ENCODE results near the gene KIF16B. TPM values are rescaled to one million over a fixed set of nuclear protein-coding genes. Genes with fewer than 3 reads are reported as not detected.

Gene KIF16B
- total and polyA plus RNA-seq, 9 of the 15 experiments (the other 6 are each of a cell fraction or from before 2014, with no cell fraction given), result 1.00 to 10.6 (median 8.5) TPM

GRCh38 chr20:16620961-16621360, 47.7 kb upstream of the KIF16B start:
- ATAC-seq, result no peak
- Histone ChIP-seq H3K4me3 (no peak overlapping the region), H3K9ac (ENCODE audit: insufficient read depth in 1 of 2, low read depth in 2 of 2, low read length in 2 of 2) (no peak overlapping the region), H3K4me1 (replicated peaks in 1 of 2; ENCODE audit: control insufficient read depth in 2 of 2, insufficient read depth in 2 of 2, low read length in 2 of 2) (no peaks in the 10 kb centered on the region; a peak in 2 of 5 replicates), H3K27me3 (ENCODE audit: control insufficient read depth in 2 of 2, insufficient read depth in 2 of 2, low read length in 2 of 2) (no peaks in the 10 kb centered on the region), H3K79me2 (ENCODE audit: control insufficient read depth, insufficient read depth, low read length) (no peaks in the 10 kb centered on the region), H3K9me1 (ENCODE audit: control insufficient read depth, insufficient read depth, low read length) (no peaks in the 10 kb centered on the region), H3K27ac (ENCODE audit: extremely low read depth, low read depth, low read length) (no peak overlapping the region), H3K9me3 (replicated peaks; ENCODE audit: control insufficient read depth, insufficient read depth, low read depth, low read length) (no peaks in the 10 kb centered on the region), H3K4me2 (ENCODE audit: insufficient read depth, low read length) (no peak overlapping the region), H3K36me3 (ENCODE audit: control insufficient read depth, insufficient read depth, low read length) (no peaks in the 10 kb centered on the region), H2AFZ (ENCODE audit: low read depth, low read length) (no peak overlapping the region), H4K20me1 (replicated peaks; ENCODE audit: control insufficient read depth, insufficient read depth, low read length) (no peaks in the 10 kb centered on the region)
- ChIA-PET POLR2A (interaction anchor here (1.1 kb wide), 1 partner anchor 11 kb away, joined by 3 read pairs; no protein-coding TSS in a partner anchor), CTCF (ENCODE audit: low intra/inter-chr PET ratio) (no interaction called here)
- WGBS (ENCODE audit: insufficient coverage, low coverage, missing lambda C conversion rate), result 6% methylated on average over 5 of the region's 5 CpGs
- no peak for FAIRE-seq
- TF ChIP-seq HINFP (tag; conservative IDR thresholded peaks at IDR 0.05; ENCODE audit: low read depth), result no peak
- no peak for TF ChIP-seq ZNF212 (CRISPR knock-in tag; IDR thresholded peaks at IDR 0.05)
- no peak for TF ChIP-seq HDAC3 (IDR thresholded peaks at IDR 0.05; ENCODE audit: borderline replicate concordance, partially characterized antibody)
- no peak for TF ChIP-seq E2F3 (CRISPR knock-in tag; IDR thresholded peaks at IDR 0.05)
- intact Hi-C loops (cut with micrococcal nuclease), result loop anchor here (10.0 kb wide), 1 partner anchor 106 kb away; no protein-coding TSS in a partner anchor
- DNase-seq (ENCODE audit: extremely low read depth in 1 of 4, low spot score in 3 of 4), result no peak
- BruUV-seq (replicated peaks), result no TSS peak
- in situ Hi-C loops (cut with MboI), result no loop called here

DNA sequence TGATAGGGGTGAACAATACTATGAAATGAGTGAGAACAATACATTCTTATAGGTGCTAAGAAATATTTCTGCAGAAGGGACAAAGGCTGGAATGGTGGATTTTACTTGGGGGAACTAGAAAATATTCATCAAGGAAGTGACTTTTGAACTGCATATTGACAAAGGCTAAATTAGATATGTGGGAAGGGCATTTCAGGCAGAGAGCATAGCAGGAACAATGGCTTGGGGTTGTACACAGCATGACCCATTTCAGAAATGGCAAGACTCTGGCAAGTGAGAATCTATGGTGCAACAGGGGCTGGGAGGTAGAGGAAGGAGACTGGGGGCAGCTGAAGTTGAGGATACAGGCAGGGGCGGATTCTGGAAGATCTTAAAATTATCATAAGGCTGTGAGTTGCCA, 46.7 kb upstream of the KIF16B start:
- no peak overlapping the region for H3K4me2 ChIP-seq (ENCODE audit: insufficient read depth, low read length)
- in situ Hi-C loops (cut with MboI), result no loop called here
- POLR2A ChIA-PET, result interaction anchor here (1.1 kb wide), 1 partner anchor 10 kb away, joined by 3 read pairs; no protein-coding TSS in a partner anchor
- H4K20me1 ChIP-seq (replicated peaks; ENCODE audit: control insufficient read depth, insufficient read depth, low read length), result no peaks in the 10 kb centered on the region
- CTCF ChIA-PET (ENCODE audit: low intra/inter-chr PET ratio), result no interaction called here
- H2AFZ ChIP-seq (ENCODE audit: low read depth, low read length), result no peak overlapping the region
- H3K36me3 ChIP-seq (ENCODE audit: control insufficient read depth, insufficient read depth, low read length), result no peaks in the 10 kb centered on the region
- H3K4me1 ChIP-seq (replicated peaks in 1 of 2; ENCODE audit: control insufficient read depth in 2 of 2, insufficient read depth in 2 of 2, low read length in 2 of 2), result no peaks in the 10 kb centered on the region; a peak in 2 of 5 replicates
- no peaks in the 10 kb centered on the region for H3K9me1 ChIP-seq (ENCODE audit: control insufficient read depth, insufficient read depth, low read length)
- ATAC-seq (no peak), DNase-seq (ENCODE audit: extremely low read depth in 1 of 4, low spot score in 3 of 4) (no peak), FAIRE-seq (no peak)
- no TSS peak for BruUV-seq (replicated peaks)
- H3K9ac ChIP-seq (ENCODE audit: insufficient read depth in 1 of 2, low read depth in 2 of 2, low read length in 2 of 2), result no peak overlapping the region
- no peaks in the 10 kb centered on the region for H3K79me2 ChIP-seq (ENCODE audit: control insufficient read depth, insufficient read depth, low read length)
- H3K27me3 ChIP-seq (ENCODE audit: control insufficient read depth in 2 of 2, insufficient read depth in 2 of 2, low read length in 2 of 2), result no peaks in the 10 kb centered on the region
- H3K27ac ChIP-seq (ENCODE audit: extremely low read depth, low read depth, low read length), result no peak overlapping the region
- H3K9me3 ChIP-seq (replicated peaks; ENCODE audit: control insufficient read depth, insufficient read depth, low read depth, low read length), result no peaks in the 10 kb centered on the region
- TF ChIP-seq ZBTB49 (CRISPR knock-in tag; IDR thresholded peaks at IDR 0.05; ENCODE audit: borderline replicate concordance), result no peak
- no peak for TF ChIP-seq ZNF239 (CRISPR knock-in tag; IDR thresholded peaks at IDR 0.05)
- no peak for TF ChIP-seq ZNF668 (CRISPR knock-in tag; IDR thresholded peaks at IDR 0.05)
- no peak for TF ChIP-seq MED1 (CRISPR knock-in tag; IDR thresholded peaks at IDR 0.05; ENCODE audit: borderline replicate concordance)
- TF ChIP-seq ZNF699 (CRISPR knock-in tag; IDR thresholded peaks at IDR 0.05; ENCODE audit: insufficient replicate concordance), result no peak
- TF ChIP-seq NFIX (CRISPR knock-in tag; IDR thresholded peaks at IDR 0.05; ENCODE audit: low read depth), result no peak
- TF ChIP-seq ZNF57 (CRISPR knock-in tag; IDR thresholded peaks at IDR 0.05), result no peak
- TF ChIP-seq SNIP1 (IDR thresholded peaks at IDR 0.05; ENCODE audit: low read depth), result no peak
- 0% methylated on average over 1 of the region's 1 CpG for whole genome bisulfite sequencing (ENCODE audit: insufficient coverage, low coverage, missing lambda C conversion rate)
- no peak overlapping the region for H3K4me3 ChIP-seq
- intact Hi-C loops (cut with micrococcal nuclease), result loop anchor here (10.0 kb wide), 1 partner anchor 105 kb away; no protein-coding TSS in a partner anchor
